Hepatocyte (in vitro differentiated cells): Measurements from ENCODE around the gene BCAS1. TPM values are rescaled to one million over a fixed set of nuclear protein-coding genes. Genes with fewer than 3 reads are reported as not detected.

Experiments
- DNase-seq: peaks from one replicate; pipeline ENCODE4 v3.0.0-alpha.2; 2016; ENCODE audit warnings: low spot score
- H2AFZ ChIP-seq: fragments of 200-600 bp; sonication (generic); 2 replicates; pipeline ENCODE4 v1.6.0; 2016; ENCODE audit warnings: antibody characterized with exemption, mild to moderate bottlenecking
- H3K27ac ChIP-seq: fragments of 200-600 bp; sonication (generic); 2 replicates; pipeline ENCODE4 v1.5.1; 2016; ENCODE audit warnings: mild to moderate bottlenecking
- H3K27me3 ChIP-seq: fragments of 200-600 bp; sonication (generic); 2 replicates; pipeline ENCODE4 v1.6.1; 2016
- H3K36me3 ChIP-seq: fragments of 200-600 bp; sonication (generic); replicated peaks from 2 replicates; pipeline ENCODE4 v1.5.1; 2016; ENCODE audit warnings: low read depth; ENCODE audit not compliant: insufficient read depth
- H3K4me1 ChIP-seq: fragments of 200-600 bp; sonication (generic); 2 replicates; pipeline ENCODE4 v1.5.1; 2016; ENCODE audit warnings: mild to moderate bottlenecking, moderate library complexity; ENCODE audit not compliant: insufficient read depth
- H3K4me2 ChIP-seq: fragments of 200-600 bp; sonication (generic); 2 replicates; pipeline ENCODE4 v1.6.0; 2016
- H3K4me3 ChIP-seq: fragments of 200-600 bp; sonication (generic); 2 replicates; pipeline ENCODE4 v1.5.1; 2016; ENCODE audit warnings: mild to moderate bottlenecking
- H3K79me2 ChIP-seq: fragments of 200-600 bp; sonication (generic); 2 replicates; pipeline ENCODE4 v1.6.0; 2017; ENCODE audit warnings: mild to moderate bottlenecking
- H3K9me2 ChIP-seq: fragments of 200-600 bp; sonication (generic); replicated peaks from 2 replicates; pipeline ENCODE4 v1.6.0; 2017; ENCODE audit warnings: mild to moderate bottlenecking; ENCODE audit not compliant: insufficient read depth
- H3K9me3 ChIP-seq: fragments of 200-600 bp; sonication (generic); 2 replicates; pipeline ENCODE4 v1.5.1; 2016; ENCODE audit warnings: low read depth, mild to moderate bottlenecking
- H4K20me1 ChIP-seq: fragments of 200-600 bp; sonication (generic); 2 replicates; pipeline ENCODE4 v1.6.0; 2016; ENCODE audit warnings: mild to moderate bottlenecking; ENCODE audit not compliant: insufficient read depth, poor library complexity, severe bottlenecking
- CTCF ChIP-seq: fragments of 200-600 bp; sonication (generic); IDR thresholded peaks from 2 replicates; pipeline ENCODE4 v1.5.1; 2016; ENCODE audit warnings: antibody characterized with exemption, mild to moderate bottlenecking; ENCODE audit not compliant: poor library complexity
- EZH2 ChIP-seq: fragments of 200-600 bp; sonication (generic); IDR thresholded peaks from 2 replicates; pipeline ENCODE4 v1.6.1; 2016; ENCODE audit warnings: antibody characterized with exemption, mild to moderate bottlenecking, borderline replicate concordance
- EZH2phosphoT487 ChIP-seq: fragments of 200-600 bp; sonication (generic); IDR thresholded peaks from one replicate; pipeline ENCODE4 v1.6.1; 2018; ENCODE audit warnings: antibody characterized with exemption, mild to moderate bottlenecking, low read depth, moderate library complexity; ENCODE audit not compliant: unreplicated experiment, severe bottlenecking
- WGBS: methylation state at CpG from one replicate; pipeline ENCODE4 v1.1.6; 2016; ENCODE audit warnings: low lambda C conversion rate; ENCODE audit errors: missing lambda C conversion rate; 5-methylcytosine and 5-hydroxymethylcytosine counted together
- polyA plus RNA-seq: library from polyadenylated mRNA; unstranded; fragments of >200 nt; fragmentation: Nextera tagmentation; extraction: Ambion mirVana; gene quantifications from 2 replicates; pipeline ENCODE4 v1.2.1, GENCODE V29; 2016
- total RNA-seq: library from RNA; depleted of rRNA; stranded (reverse); fragments of >200 nt; gene quantifications from 2 replicates; pipeline ENCODE4 v1.2.3, GENCODE V29; 2014

BCAS1 gene
- total and polyA plus RNA-seq, 2 experiments from 2014 or later, result 4.9 to 9.8 TPM

GRCh38 chr20:53990003-53990402 is 80.4 kb downstream of the BCAS1 start:
- TF ChIP-seq EZH2phosphoT487 (no peak), CTCF (no peak)
- WGBS, result 86% methylated on average over 2 of the region's 2 CpGs
- H3K79me2 ChIP-seq, result no peaks in the 10 kb centered on the region
- no peaks in the 10 kb centered on the region for H3K36me3 ChIP-seq
- no peak overlapping the region for H2AFZ ChIP-seq
- H3K27ac ChIP-seq, result no peak overlapping the region
- H4K20me1 ChIP-seq, result no peaks in the 10 kb centered on the region
- H3K4me1 ChIP-seq, result no peaks in the 10 kb centered on the region
- H3K4me3 ChIP-seq, result no peak overlapping the region
- DNase-seq, result no peak
- H3K9me3 ChIP-seq, result no peaks in the 10 kb centered on the region
- no peak overlapping the region for H3K4me2 ChIP-seq
- no peaks in the 10 kb centered on the region for H3K27me3 ChIP-seq
- no peaks in the 10 kb centered on the region for H3K9me2 ChIP-seq

- WGBS, result 92% methylated on average over 2 of the region's 2 CpGs
- no peak for DNase-seq
- H3K79me2 ChIP-seq, result no peaks in the 10 kb centered on the region
Measured at GRCh38 chr20:53989401-53989800, 81.0 kb downstream of the BCAS1 start.

GRCh38 chr20:53986037-53986650 is 84.2 kb downstream of the BCAS1 start:
- Histone ChIP-seq H3K9me3 (peaks cover 5% of the 10 kb centered on the region), H3K9me2 (no peaks in the 10 kb centered on the region), H3K27ac (no peak overlapping the region), H3K4me1 (no peaks in the 10 kb centered on the region), H4K20me1 (no peaks in the 10 kb centered on the region), H2AFZ (no peak overlapping the region), H3K27me3 (no peaks in the 10 kb centered on the region), H3K4me2 (no peak overlapping the region), H3K79me2 (no peaks in the 10 kb centered on the region), H3K4me3 (no peak overlapping the region), H3K36me3 (no peaks in the 10 kb centered on the region)
- WGBS, result 89% methylated on average over 4 of the region's 4 CpGs
- DNase-seq, result no peak
- no peak for TF ChIP-seq EZH2
- no peak for TF ChIP-seq EZH2phosphoT487
- no peak for TF ChIP-seq CTCF

More at GRCh38 chr20:53989401-53989800, 81.0 kb downstream of the BCAS1 start:
- Histone ChIP-seq H3K4me1 (no peaks in the 10 kb centered on the region), H3K27ac (no peak overlapping the region), H3K4me2 (no peak overlapping the region), H3K27me3 (no peaks in the 10 kb centered on the region), H3K4me3 (no peak overlapping the region), H3K9me2 (no peaks in the 10 kb centered on the region), H4K20me1 (no peaks in the 10 kb centered on the region), H3K9me3 (no peaks in the 10 kb centered on the region), H3K36me3 (no peaks in the 10 kb centered on the region), H2AFZ (no peak overlapping the region)
- TF ChIP-seq EZH2 (no peak), CTCF (no peak), EZH2phosphoT487 (no peak)
